ENCODE results near the gene ENHO. TPM values are rescaled to one million over a fixed set of nuclear protein-coding genes. Genes with fewer than 3 reads are reported as not detected.

ENHO gene
- total and polyA plus RNA-seq, 10 donors, result 0.35 to 0.94 (median 0.81) TPM; not detected in 4

- intact Hi-C loops (cut with DNase I; ENCODE audit: low total_unique reads), result no loop called here
- Histone ChIP-seq H3K27ac (no peak overlapping the region), H3K4me3 (no peak overlapping the region), H3K9me3 (no peaks in the 10 kb centered on the region), H3K36me3 (peaks cover 0 to 8% (median 0%) of the 10 kb centered on the region in 6 donors), H3K27me3 (replicated peaks in 1 of 7) (peaks cover 0 to 22% (median 6%) of the 10 kb centered on the region in 7 donors), H3K4me1 (peaks cover 0 to 41% (median 8%) of the 10 kb centered on the region in 6 donors)
- no peak for TF ChIP-seq POLR2A (IDR thresholded peaks at IDR 0.05)
- TF ChIP-seq CTCF (IDR thresholded peaks at IDR 0.05 in 8 of 11, conservative IDR thresholded peaks at IDR 0.05 in 3 of 11), result no peak
- no peak for TF ChIP-seq POLR2AphosphoS5 (IDR thresholded peaks at IDR 0.05)
- peak; percentile 62 for DNase-seq
- WGBS, 5 donors, result 76 to 85% (median 81%) methylated on average over 20 of the region's 20 CpGs
These were observed 29.2 kb upstream of the ENHO start for GRCh38 chr9:34551751-34552605.

GRCh38 chr9:34550681-34551270 lies 28.0 kb upstream of the ENHO start:
- H3K27ac ChIP-seq, result no peak overlapping the region
- no peaks in the 10 kb centered on the region for H3K9me3 ChIP-seq
- peak; percentile 56 for DNase-seq
- H3K4me3 ChIP-seq, result no peak overlapping the region
- WGBS, 5 donors, result 68 to 92% (median 86%) methylated on average over 4 to 5 of the region's 5 CpGs
- H3K4me1 ChIP-seq, result peaks cover 0 to 45% (median 8%) of the 10 kb centered on the region in 6 donors
- H3K27me3 ChIP-seq (replicated peaks in 1 of 7), result peaks cover 0 to 32% (median 6%) of the 10 kb centered on the region in 7 donors
- TF ChIP-seq CTCF (IDR thresholded peaks at IDR 0.05 in 8 of 11, conservative IDR thresholded peaks at IDR 0.05 in 3 of 11) (no peak), POLR2A (IDR thresholded peaks at IDR 0.05) (no peak), POLR2AphosphoS5 (IDR thresholded peaks at IDR 0.05) (no peak)
- peaks cover 0 to 8% (median 0%) of the 10 kb centered on the region in 6 donors for H3K36me3 ChIP-seq
- intact Hi-C loops (cut with DNase I; ENCODE audit: low total_unique reads), result no loop called here

GRCh38 chr9:34550016-34550680 lies 27.4 kb upstream of the ENHO start:
- Histone ChIP-seq H3K9me3 (no peaks in the 10 kb centered on the region), H3K27ac (no peak overlapping the region), H3K36me3 (peaks cover 0 to 8% (median 0%) of the 10 kb centered on the region in 6 donors), H3K4me1 (peaks cover 0 to 40% (median 8%) of the 10 kb centered on the region in 6 donors), H3K27me3 (replicated peaks in 1 of 7) (peaks cover 0 to 32% (median 6%) of the 10 kb centered on the region in 7 donors), H3K4me3 (no peak overlapping the region)
- intact Hi-C loops (cut with DNase I; ENCODE audit: low total_unique reads), result no loop called here
- DNase-seq, result peak; percentile 55
- WGBS, 5 donors, result 80 to 88% (median 85%) methylated on average over 10 to 12 of the region's 12 CpGs
- TF ChIP-seq POLR2A (IDR thresholded peaks at IDR 0.05) (no peak), CTCF (IDR thresholded peaks at IDR 0.05 in 8 of 11, conservative IDR thresholded peaks at IDR 0.05 in 3 of 11) (no peak), POLR2AphosphoS5 (IDR thresholded peaks at IDR 0.05) (no peak)
